Neural crest cell (in vitro differentiated cells): Measurements from ENCODE around the gene CACNA2D3. TPM values are rescaled to one million over a fixed set of nuclear protein-coding genes. Genes with fewer than 3 reads are reported as not detected.

Source experiments
- DNase-seq: peaks from one replicate; pipeline ENCODE4 v3.0.0; 2021; ENCODE audit warnings: low read depth, mixed read lengths, low spot score
- H3K27ac Mint-ChIP-seq: one replicate; pipeline ENCODE4 v1.8.0; 2021; ENCODE audit warnings: mild to moderate bottlenecking, mixed read lengths; ENCODE audit not compliant: unreplicated experiment
- H3K27me3 Mint-ChIP-seq: 2 replicates; pipeline ENCODE4 v1.8.0; 2021; ENCODE audit warnings: low read depth, mild to moderate bottlenecking, mixed read lengths
- H3K36me3 Mint-ChIP-seq: 2 replicates; pipeline ENCODE4 v1.8.0; 2021; ENCODE audit warnings: low read depth, mild to moderate bottlenecking, mixed read lengths
- H3K4me1 Mint-ChIP-seq: 2 replicates; pipeline ENCODE4 v1.8.0; 2021; ENCODE audit warnings: mixed read lengths
- H3K4me3 Mint-ChIP-seq: one replicate; pipeline ENCODE4 v1.8.0; 2021; ENCODE audit warnings: mild to moderate bottlenecking, mixed read lengths
- H3K9me3 Mint-ChIP-seq: 2 replicates; pipeline ENCODE4 v1.8.0; 2021; ENCODE audit warnings: mixed read lengths
- CTCF ChIP-seq: fragments of 200-600 bp; sonication (generic); conservative IDR thresholded peaks from 2 replicates; pipeline ENCODE4 v1.5.0; 2021; ENCODE audit warnings: antibody characterized with exemption, mild to moderate bottlenecking
- total RNA-seq: library from RNA; stranded (reverse); gene quantifications from 2 replicates; pipeline ENCODE4 v1.2.1, GENCODE V29; 2021

CACNA2D3 gene
- total RNA-seq, 1 donor from 2014 or later: 0.82 TPM

DNA sequence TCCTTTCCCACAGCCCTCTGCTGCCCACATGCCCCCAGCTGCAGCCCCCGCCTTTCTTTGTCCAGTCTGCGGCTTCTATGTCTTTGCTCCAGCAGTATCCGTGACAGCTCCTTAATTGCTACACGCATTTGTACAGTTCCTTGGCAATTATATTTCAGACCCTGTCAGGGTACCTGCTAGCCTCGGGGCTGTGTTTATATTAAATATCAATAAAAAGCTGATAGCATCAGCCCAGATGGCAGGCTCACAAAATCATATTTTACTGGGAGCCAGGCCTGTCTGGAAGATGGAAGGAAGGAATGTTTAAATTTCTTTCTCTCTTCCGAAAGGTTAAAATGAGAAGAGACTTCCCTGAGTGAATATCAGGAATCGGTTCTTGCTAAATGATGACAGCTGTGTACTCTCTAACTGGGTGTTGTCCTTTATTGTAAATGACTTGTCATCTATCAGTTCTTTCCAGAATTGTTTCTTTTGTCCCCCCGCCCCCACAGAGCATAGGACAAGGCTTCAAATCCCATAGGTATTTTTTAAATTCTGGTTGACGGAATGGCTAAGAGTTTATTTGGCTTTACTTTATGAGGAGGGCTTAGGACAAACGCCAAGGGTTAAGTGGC, 427.4 kb downstream of the CACNA2D3 start:
- no peak overlapping the region for H3K27ac Mint-ChIP-seq
- no peak for DNase-seq
- H3K27me3 Mint-ChIP-seq: no peaks in the 10 kb centered on the region
- H3K4me3 Mint-ChIP-seq: no peak overlapping the region
- no peaks in the 10 kb centered on the region for H3K4me1 Mint-ChIP-seq
- H3K36me3 Mint-ChIP-seq: no peaks in the 10 kb centered on the region
- TF ChIP-seq CTCF: no peak
- H3K9me3 Mint-ChIP-seq: no peaks in the 10 kb centered on the region

DNA sequence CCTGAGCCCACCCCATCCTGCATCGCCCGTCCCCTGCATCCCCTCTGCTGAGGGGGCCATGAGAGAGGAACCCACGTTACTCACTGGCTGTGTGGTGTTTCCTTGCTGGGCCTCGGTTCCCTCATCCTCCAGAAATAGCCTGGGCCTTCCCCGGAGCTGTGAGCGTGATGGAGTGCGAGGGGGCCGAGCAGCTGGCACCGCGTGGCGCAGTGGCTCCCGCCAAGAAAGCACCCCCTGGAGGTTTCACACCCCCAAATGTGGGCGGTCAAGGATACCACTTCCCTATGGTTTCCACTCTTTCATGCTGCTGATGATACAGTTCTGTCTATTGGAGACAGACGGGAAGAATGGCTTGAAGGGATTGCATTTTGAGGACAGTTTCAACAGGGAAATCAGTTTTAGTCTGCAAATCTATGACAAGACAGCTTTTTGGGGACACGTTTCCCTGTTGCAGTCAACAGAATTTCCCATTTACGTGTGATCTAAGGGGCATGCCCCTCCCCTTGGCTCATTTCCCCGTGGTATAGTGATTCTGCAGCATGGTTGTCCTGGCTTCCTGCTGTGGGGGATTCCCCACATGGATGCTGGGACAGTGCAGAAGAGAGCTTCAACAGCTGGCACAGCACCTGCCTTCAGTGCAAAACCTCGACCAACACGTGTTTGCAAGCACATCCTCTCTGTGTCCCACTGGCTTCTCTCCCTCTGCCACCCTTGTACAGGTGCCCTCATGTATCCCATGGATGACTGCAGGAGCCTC, 428.0 kb downstream of the CACNA2D3 start:
- DNase-seq: no peak
- no peaks in the 10 kb centered on the region for H3K4me1 Mint-ChIP-seq
- no peaks in the 10 kb centered on the region for H3K36me3 Mint-ChIP-seq
- H3K9me3 Mint-ChIP-seq: no peaks in the 10 kb centered on the region
- H3K27me3 Mint-ChIP-seq: no peaks in the 10 kb centered on the region
- H3K27ac Mint-ChIP-seq: no peak overlapping the region
- no peak for TF ChIP-seq CTCF
- no peak overlapping the region for H3K4me3 Mint-ChIP-seq

- DNase-seq: no peak
- Mint-ChIP-seq H3K27me3 (no peaks in the 10 kb centered on the region), H3K9me3 (peaks cover 5% of the 10 kb centered on the region), H3K27ac (no peak overlapping the region), H3K36me3 (no peaks in the 10 kb centered on the region), H3K4me3 (no peak overlapping the region), H3K4me1 (no peaks in the 10 kb centered on the region)
- no peak for TF ChIP-seq CTCF
Measured at GRCh38 chr3:54556630-54557029, 434.3 kb downstream of the CACNA2D3 start.

DNA sequence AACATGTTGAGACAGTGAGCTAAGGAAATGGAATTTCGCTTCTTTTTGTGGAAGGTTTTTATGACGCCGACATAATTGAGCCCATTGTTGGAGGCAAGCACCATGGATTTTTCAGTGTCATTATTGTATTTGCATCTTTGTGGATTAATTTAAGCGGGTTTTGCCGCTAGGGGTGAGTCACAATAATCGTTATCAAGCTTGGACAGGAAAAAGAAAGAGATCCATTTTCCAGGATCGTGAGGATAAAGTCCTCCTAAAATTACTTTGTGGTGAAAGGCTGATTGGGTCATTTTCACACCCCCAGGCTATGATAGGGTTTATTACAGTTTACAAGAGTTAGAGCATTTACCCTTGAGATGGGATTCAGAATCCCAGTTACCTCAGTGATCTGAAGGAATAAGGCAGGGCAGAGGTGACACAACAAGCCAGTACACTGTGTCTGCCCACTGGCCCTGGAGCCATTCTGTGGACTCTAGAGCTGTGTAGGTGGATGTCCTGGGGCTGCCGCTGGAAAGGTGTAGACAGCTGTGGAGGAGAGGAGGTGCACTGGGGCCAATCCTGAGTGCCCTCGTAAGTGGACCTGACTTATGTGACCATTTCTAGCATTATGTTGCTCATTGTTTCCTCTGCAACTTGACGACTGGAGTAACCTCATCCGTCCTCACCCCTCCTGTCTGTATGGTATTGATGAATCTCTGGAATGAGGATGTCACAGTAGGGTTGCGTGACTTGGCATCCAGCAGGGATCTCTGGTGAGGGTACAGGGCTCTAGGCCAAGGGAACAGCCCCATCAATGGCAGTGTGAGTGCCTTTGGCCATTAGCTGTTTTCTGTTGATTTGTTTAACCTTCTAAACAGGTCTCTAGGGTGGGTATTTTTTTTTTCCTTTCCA, 435.4 kb downstream of the CACNA2D3 start:
- Mint-ChIP-seq H3K9me3 (peaks cover 5% of the 10 kb centered on the region), H3K4me3 (no peak overlapping the region), H3K4me1 (no peaks in the 10 kb centered on the region), H3K36me3 (no peaks in the 10 kb centered on the region), H3K27ac (peak overlapping the region; percentile 79), H3K27me3 (no peaks in the 10 kb centered on the region)
- no peak for TF ChIP-seq CTCF
- no peak for DNase-seq

GRCh38 chr3:54563501-54564200, 441.3 kb downstream of the CACNA2D3 start:
- Mint-ChIP-seq H3K27me3 (no peaks in the 10 kb centered on the region), H3K4me3 (no peak overlapping the region), H3K4me1 (no peaks in the 10 kb centered on the region), H3K36me3 (no peaks in the 10 kb centered on the region), H3K27ac (no peak overlapping the region), H3K9me3 (peaks cover 8% of the 10 kb centered on the region)
- TF ChIP-seq CTCF: no peak
- DNase-seq: no peak
